ENCODE results near the gene LCP1. TPM values are rescaled to one million over a fixed set of nuclear protein-coding genes. Genes with fewer than 3 reads are reported as not detected.
"Not testable (repeated sequence)": the region's sequence is repeated elsewhere in the genome, so short reads cannot be mapped to it uniquely, and the experiment has no call there.

The LCP1 gene
- total and polyA plus RNA-seq, 2 of the 13 experiments (the other 11 are each of a cell fraction or from before 2014, with no cell fraction given), result 1.6 TPM

- ATAC-seq; intact Hi-C loops (cut with micrococcal nuclease; ENCODE audit: unreplicated experiment): not testable (repeated sequence)
- WGBS (ENCODE audit: low lambda C conversion rate), result 31% methylated on average over 1 of the region's 1 CpG
Measured at GRCh38 chr13:46214741-46215140, 32.8 kb upstream of the LCP1 start.

GRCh38 chr13:46213242-46213641, 31.3 kb upstream of the LCP1 start:
- Histone ChIP-seq H3K27ac (ENCODE audit: extremely low read length, insufficient read depth, low read length) (no peak overlapping the region), H3K27me3 (ENCODE audit: control insufficient read depth in 1 of 2, insufficient read depth in 2 of 2, low read length in 2 of 2) (peaks cover 6 to 23% of the 10 kb centered on the region in 2 experiments), H4K20me1 (ENCODE audit: insufficient read depth, low read length) (no peaks in the 10 kb centered on the region), H3K9ac (ENCODE audit: insufficient read depth, low read depth, low read length) (no peak overlapping the region), H3K79me2 (ENCODE audit: insufficient read depth, low read length) (no peaks in the 10 kb centered on the region), H2AFZ (ENCODE audit: low read length) (no peak overlapping the region), H3K4me3 (replicated peaks in 1 of 3; ENCODE audit: insufficient read depth in 1 of 3, low read depth in 2 of 3, low read length in 3 of 3) (no peak overlapping the region), H3K9me3 (ENCODE audit: low read length) (no peaks in the 10 kb centered on the region), H3K4me2 (ENCODE audit: low read depth, low read length) (no peak overlapping the region), H3K4me1 (ENCODE audit: insufficient read depth, low read length) (peaks cover 15% of the 10 kb centered on the region), H3K36me3 (replicated peaks in 1 of 2; ENCODE audit: control insufficient read depth in 1 of 2, insufficient read depth in 2 of 2, low read length in 2 of 2) (no peaks in the 10 kb centered on the region)
- DNase-seq (ENCODE audit: low spot score), result no peak
- TF ChIP-seq ZFP91 (CRISPR knock-in tag; IDR thresholded peaks at IDR 0.05; ENCODE audit: borderline replicate concordance) (no peak), MXD4 (CRISPR knock-in tag; IDR thresholded peaks at IDR 0.05) (no peak), NRL (CRISPR knock-in tag; IDR thresholded peaks at IDR 0.05; ENCODE audit: borderline replicate concordance) (no peak), ZFP82 (CRISPR knock-in tag; IDR thresholded peaks at IDR 0.05; ENCODE audit: borderline replicate concordance) (no peak), RNF219 (CRISPR knock-in tag; IDR thresholded peaks at IDR 0.05) (no peak), HNRNPLL (IDR thresholded peaks at IDR 0.05; ENCODE audit: low read depth, low read length, poor library complexity, severe bottlenecking) (no peak), KLF6 (CRISPR knock-in tag; IDR thresholded peaks at IDR 0.05) (no peak), TEAD2 (CRISPR knock-in tag; IDR thresholded peaks at IDR 0.05) (no peak)
- ChIA-PET POLR2A (no interaction called here), CTCF (ENCODE audit: low intra/inter-chr PET ratio, low total read pairs) (no interaction called here)
- ATAC-seq, result no peak
- FAIRE-seq, result no peak
- 31% methylated on average over 3 of the region's 3 CpGs for WGBS (ENCODE audit: low lambda C conversion rate)
- BruUV-seq (replicated peaks), result no TSS peak
- in situ Hi-C loops (cut with HindIII; ENCODE audit: extremely low pct_ligation_motif_present, low pct_unique_long_range_greater_than_20kb) (no loop called here), intact Hi-C loops (cut with micrococcal nuclease; ENCODE audit: unreplicated experiment) (no loop called here)

More at GRCh38 chr13:46214741-46215140, 32.8 kb upstream of the LCP1 start:
- H3K4me3 ChIP-seq (replicated peaks in 1 of 3; ENCODE audit: insufficient read depth in 1 of 3, low read depth in 2 of 3, low read length in 3 of 3); H3K36me3 ChIP-seq (replicated peaks in 1 of 2; ENCODE audit: control insufficient read depth in 1 of 2, insufficient read depth in 2 of 2, low read length in 2 of 2); H3K9ac ChIP-seq (ENCODE audit: insufficient read depth, low read depth, low read length); BruUV-seq (replicated peaks); FAIRE-seq; H2AFZ ChIP-seq (ENCODE audit: low read length); H3K27ac ChIP-seq (ENCODE audit: extremely low read length, insufficient read depth, low read length); H4K20me1 ChIP-seq (ENCODE audit: insufficient read depth, low read length); CTCF ChIA-PET (ENCODE audit: low intra/inter-chr PET ratio, low total read pairs); POLR2A ChIA-PET; H3K9me3 ChIP-seq (ENCODE audit: low read length); H3K4me2 ChIP-seq (ENCODE audit: low read depth, low read length); in situ Hi-C loops (cut with HindIII; ENCODE audit: extremely low pct_ligation_motif_present, low pct_unique_long_range_greater_than_20kb); H3K79me2 ChIP-seq (ENCODE audit: insufficient read depth, low read length); DNase-seq (ENCODE audit: low spot score): not testable (repeated sequence)
- H3K4me1 ChIP-seq (ENCODE audit: insufficient read depth, low read length), result peaks cover 15% of the 10 kb centered on the region
- peaks cover 6 to 23% of the 10 kb centered on the region in 2 experiments; a peak in 4 of 5 replicates for H3K27me3 ChIP-seq (ENCODE audit: control insufficient read depth in 1 of 2, insufficient read depth in 2 of 2, low read length in 2 of 2)
